Activated naive CD8-positive, alpha-beta T cell (primary cell): ENCODE data around the gene PHLDA2.

Experiments
- H3K27ac Mint-ChIP-seq: one replicate; pipeline ENCODE4 v1.8.0; 2021; ENCODE audit warnings: mixed read lengths
- H3K27me3 Mint-ChIP-seq: one replicate; pipeline ENCODE4 v1.8.0; 2021; ENCODE audit warnings: mixed read lengths
- H3K36me3 Mint-ChIP-seq: one replicate; pipeline ENCODE4 v1.8.0; 2021; ENCODE audit warnings: mixed read lengths
- H3K4me1 Mint-ChIP-seq: one replicate; pipeline ENCODE4 v1.8.0; 2021; ENCODE audit warnings: low read depth, mixed read lengths
- H3K4me3 Mint-ChIP-seq: one replicate; pipeline ENCODE4 v1.8.0; 2021; ENCODE audit warnings: mild to moderate bottlenecking, mixed read lengths
- H3K9me3 Mint-ChIP-seq: one replicate; pipeline ENCODE4 v1.8.0; 2021; ENCODE audit warnings: low read depth, mixed read lengths

Gene PHLDA2

GRCh38 chr11:2881076-2881980, 47.9 kb downstream of the PHLDA2 start:
- no peaks in the 10 kb centered on the region for H3K9me3 Mint-ChIP-seq
- H3K27ac Mint-ChIP-seq, result no peak overlapping the region
- peaks cover 6% of the 10 kb centered on the region for H3K4me1 Mint-ChIP-seq
- no peaks in the 10 kb centered on the region for H3K27me3 Mint-ChIP-seq
- H3K4me3 Mint-ChIP-seq, result no peak overlapping the region
- no peaks in the 10 kb centered on the region for H3K36me3 Mint-ChIP-seq

GRCh38 chr11:2880646-2881045, 48.6 kb downstream of the PHLDA2 start:
- Mint-ChIP-seq H3K9me3 (no peaks in the 10 kb centered on the region), H3K4me1 (peaks cover 6% of the 10 kb centered on the region), H3K27ac (no peak overlapping the region), H3K36me3 (no peaks in the 10 kb centered on the region), H3K4me3 (no peak overlapping the region), H3K27me3 (peaks cover 2% of the 10 kb centered on the region)

- peaks cover 2% of the 10 kb centered on the region for H3K27me3 Mint-ChIP-seq
- H3K4me1 Mint-ChIP-seq, result peaks cover 4% of the 10 kb centered on the region
- H3K36me3 Mint-ChIP-seq, result no peaks in the 10 kb centered on the region
Measured at GRCh38 chr11:2878782-2879181, 50.4 kb downstream of the PHLDA2 start.

More at GRCh38 chr11:2878782-2879181, 50.4 kb downstream of the PHLDA2 start:
- Mint-ChIP-seq H3K27ac (no peak overlapping the region), H3K9me3 (no peaks in the 10 kb centered on the region), H3K4me3 (no peak overlapping the region)
